CD4-positive, alpha-beta T cell treated with Interleukin-17A for 1 hour (primary cell): ENCODE results near the gene RAP1A.
"Not testable (repeated sequence)": the region's sequence is repeated elsewhere in the genome, so short reads cannot be mapped to it uniquely, and the experiment has no call there.

Source experiments
- DNase-seq: peaks from one replicate; pipeline ENCODE4 v3.0.0-alpha.2; 2020

RAP1A gene

DNA sequence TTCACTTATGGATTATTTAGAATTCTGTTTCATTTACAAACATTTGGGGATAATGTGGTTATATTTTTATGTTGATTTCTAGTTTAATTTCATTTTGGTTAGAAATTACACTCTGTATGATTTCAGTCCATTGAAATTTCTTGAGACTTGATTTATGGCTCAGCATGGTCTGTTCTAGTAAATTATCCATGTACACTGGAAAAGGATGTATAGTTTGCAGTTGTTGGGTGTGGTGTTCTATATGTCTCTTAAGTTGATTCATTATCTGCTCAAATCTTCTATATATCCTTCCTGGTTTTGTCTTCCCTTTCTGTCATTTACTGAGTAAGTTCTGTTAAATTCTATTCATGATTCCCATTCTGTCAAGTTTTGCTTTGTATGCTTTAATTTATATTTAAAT lies 52.3 kb downstream of the RAP1A start:
- DNase-seq, result no peak

DNA sequence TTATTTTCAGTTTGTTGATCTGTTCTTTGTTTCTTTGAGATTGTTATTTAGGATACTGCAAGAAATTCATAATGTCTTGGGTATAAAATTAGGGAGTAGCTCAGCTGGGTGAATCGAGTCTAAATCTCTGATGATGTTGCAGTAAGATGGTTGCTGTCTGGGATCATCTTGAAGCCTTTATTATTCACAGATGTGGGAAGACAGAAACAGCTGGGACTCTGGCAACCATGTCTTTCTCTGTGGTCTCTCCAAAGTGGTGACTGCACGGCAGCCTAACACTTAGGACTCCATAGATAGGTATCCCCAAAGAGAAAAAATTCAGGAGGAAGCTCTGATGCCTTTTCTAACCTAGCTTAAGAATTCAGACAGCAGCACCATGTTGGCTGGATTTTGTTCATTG lies 52.7 kb downstream of the RAP1A start:
- no peak for DNase-seq

DNA sequence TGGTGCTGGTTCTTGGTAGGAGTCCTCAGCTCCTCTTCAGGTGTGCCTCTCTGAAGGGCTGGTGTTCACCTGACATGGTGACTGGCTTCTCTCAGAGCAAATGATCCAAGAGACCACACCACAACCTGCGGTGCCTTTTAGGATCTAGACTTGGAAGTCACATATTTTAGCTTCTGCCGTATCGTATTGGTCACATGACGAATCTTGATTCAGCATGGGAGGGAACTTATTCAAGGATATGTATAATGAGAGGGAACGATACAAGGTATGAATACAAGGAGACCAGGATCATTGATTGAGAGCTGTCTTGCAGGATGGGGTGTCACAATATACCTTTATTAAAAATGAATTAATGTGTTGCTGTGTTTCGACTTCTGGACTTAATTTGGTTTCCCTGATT lies 58.0 kb downstream of the RAP1A start:
- no peak for DNase-seq

DNA sequence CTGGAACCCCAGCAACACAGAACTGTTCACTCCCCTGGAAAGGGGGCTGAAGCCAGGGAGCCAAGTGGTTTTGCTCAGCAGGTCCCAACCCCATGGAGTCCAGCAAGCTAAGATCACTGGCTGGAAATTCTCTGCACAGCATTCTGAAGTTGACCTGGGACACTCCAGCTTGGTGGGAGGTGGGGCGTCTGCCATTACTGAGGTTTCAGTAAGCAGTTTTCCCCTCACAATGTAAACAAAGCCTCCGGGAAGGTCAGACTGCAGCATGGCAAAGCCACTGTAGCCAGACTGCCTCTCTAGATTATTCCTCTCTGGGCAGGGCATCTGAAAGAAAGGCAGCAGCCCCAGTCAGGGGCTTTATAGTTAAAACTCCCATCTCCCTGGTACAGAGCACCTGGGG lies 60.0 kb downstream of the RAP1A start:
- no peak for DNase-seq

DNA sequence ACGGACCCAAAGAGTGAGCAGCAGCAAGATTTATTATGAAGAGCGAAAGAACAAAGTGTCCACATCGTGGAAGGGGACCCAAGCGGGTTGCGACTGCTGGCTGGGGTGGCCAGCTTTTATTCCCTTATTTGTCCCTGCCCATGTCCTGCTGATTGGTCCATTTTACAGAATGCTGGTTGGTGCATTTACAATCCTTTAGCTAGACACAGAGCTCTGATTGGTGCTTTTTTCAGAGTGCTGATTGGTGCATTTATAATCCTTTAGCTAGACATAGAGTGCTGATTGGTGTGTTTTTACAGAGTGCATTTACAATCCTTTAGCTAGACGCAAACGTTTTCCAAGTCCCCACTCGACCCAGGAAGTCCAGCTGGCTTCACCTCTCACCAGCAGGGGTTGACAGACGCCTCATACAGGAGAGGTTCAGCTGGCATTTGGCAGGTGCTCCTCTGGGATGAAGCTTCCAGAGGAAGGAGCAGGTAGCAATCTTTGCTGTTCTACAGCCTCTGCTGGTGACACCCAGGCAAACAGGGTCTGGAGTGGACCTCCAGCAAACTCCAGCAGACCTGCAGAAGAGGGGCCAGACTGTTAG lies 60.7 kb downstream of the RAP1A start:
- DNase-seq, result not testable (repeated sequence)

DNA sequence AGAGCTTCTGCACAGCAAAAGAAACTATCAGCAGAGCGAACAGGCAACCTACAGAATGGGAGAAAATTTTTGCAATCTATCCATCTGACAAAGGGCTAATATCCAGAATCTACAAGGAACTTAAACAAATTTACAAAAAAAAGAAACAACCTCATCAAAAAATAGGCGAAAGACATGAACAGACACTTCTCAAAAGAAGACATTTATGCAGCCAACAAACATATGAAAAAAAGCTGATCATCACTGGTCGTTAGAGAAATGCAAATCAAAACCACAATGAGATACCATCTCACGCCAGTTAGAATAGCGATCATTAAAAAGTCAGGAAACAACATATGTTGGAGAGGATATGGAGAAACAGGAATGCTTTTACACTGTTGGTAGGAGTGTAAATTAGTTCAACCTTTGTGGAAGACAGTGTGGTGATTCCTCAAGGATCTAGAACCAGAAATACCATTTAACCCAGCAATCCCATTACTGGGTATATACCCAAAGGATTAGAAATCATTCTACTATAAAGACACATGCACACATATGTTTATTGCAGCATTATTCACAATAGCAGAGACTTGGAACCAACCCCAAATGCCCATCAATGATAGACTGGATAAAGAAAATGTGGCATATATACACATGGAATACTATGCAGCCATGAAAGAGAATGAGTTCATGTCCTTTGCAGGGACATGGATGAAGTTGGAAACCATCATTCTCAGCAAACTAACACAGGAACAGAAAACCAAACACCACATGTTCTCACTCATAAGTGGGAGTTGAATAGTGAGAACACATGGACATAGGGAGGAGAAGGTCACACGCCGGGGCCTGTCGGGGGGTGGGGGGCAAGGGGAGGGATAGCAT lies 65.9 kb downstream of the RAP1A start:
- DNase-seq, result not testable (repeated sequence)

DNA sequence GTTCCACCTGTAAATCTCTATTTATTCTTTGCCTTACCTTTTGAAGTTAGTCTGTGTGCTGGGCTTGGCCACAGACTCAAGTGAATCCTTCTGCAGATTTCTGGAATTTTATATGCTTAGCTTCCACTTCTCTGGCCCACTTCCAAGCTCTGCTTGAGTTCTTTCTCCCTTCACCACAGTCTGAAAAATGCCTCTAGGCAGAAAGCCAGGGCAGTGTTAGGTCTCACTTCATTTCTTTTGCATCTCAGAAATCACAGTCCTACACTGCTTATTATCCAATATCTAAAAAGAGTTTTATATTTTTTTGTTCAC lies 70.7 kb downstream of the RAP1A start:
- DNase-seq, result no peak

DNA sequence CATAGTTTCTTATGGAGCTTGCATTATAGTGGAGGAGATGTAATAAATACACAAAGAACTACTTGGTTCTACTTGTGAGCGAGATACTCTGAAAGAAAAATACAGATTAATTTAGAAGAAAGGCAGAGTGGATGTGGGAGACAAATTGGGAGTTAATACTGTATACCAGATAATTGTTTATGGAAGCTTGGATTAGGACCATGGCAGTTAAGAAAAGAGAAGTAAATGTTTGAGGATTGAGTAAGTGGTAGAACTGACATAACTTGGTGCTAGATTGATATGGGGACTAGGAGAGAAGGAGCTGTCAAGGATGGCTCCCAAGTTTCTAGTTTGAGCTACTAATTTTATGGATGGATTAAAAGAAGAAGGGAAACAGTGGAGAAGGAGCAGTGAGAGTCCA lies 72.3 kb downstream of the RAP1A start:
- no peak for DNase-seq

DNA sequence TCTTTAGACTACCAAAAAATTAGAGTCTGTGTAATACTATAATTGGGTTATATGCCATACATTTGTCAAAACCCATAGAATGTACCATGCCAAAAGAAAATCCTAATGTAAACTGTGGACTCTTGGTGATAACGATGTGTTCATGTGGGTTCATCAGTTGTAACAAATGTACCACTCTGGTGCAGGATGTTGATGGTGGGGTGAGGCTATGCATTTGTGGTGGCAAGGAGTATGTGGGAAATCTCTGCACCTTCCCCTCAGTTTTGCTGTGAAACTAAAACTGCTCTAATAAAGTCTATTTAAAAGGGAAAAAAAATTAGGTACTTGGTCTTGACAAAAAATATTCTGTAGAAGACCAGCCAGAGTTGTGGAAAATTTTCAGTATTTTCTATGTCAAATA lies 76.2 kb downstream of the RAP1A start:
- DNase-seq, result no peak

DNA sequence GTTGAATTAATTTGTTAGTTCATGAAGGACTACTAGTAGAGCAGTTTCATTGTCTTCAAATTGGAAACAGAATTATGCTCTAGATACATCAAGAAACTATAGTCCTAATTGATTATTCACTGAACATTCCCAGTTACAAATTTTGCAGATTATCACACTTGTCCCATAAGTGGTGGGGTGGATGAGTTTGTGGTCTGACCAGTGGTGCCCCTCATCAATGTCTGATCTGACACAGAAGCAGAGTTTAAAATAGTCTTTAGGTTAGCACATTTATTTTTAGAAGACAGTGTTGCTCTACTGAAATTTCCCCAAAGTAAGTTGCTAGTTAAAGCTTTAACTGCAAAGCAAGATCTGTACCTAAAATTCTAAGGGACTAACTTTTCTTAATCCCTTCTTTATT lies 76.7 kb downstream of the RAP1A start:
- no peak for DNase-seq

DNA sequence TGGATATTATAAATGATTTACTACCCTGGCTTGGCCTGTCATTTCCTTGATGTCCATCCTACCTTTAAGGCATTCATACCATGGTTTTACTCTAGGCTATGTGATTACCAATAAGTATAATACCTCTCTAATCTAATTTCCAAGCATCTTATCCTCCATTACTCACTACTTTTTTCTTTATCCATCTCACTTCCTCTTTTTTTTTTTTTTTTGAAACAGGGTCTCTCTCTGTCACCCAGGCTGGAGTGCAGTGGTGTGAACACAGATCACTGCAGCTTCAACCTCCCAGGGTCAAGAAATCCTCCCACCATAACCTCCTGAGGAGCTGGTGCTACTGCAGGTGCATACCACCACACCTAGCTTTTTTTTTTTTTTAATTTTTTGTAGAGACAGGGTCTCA lies 79.7 kb downstream of the RAP1A start:
- no peak for DNase-seq

DNA sequence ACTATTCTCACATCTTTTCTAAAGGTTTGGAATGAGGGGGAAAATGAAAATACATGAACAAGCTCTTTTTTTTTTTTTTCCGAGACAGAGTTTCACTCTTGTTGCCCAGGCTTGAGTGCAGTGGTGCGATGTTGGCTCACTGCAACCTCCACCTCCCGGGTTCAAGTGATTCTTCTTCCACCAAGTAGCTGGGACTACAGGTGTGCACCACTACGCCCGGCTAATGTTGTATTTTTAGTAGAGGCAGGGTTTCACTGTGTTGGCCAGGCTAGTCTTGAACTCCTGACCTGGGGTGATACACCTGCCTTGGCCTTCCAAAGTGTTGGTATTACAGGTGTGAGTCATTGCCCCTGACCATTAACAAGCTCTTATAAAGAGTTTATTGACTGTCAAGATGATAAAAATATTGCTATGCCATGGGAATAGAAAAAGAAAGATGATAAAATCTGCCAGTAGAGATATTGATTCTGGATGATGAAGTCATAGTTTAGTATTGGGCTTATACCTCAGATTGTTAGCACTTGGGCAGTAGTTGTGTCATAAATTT lies 83.0 kb downstream of the RAP1A start:
- DNase-seq, result no peak

DNA sequence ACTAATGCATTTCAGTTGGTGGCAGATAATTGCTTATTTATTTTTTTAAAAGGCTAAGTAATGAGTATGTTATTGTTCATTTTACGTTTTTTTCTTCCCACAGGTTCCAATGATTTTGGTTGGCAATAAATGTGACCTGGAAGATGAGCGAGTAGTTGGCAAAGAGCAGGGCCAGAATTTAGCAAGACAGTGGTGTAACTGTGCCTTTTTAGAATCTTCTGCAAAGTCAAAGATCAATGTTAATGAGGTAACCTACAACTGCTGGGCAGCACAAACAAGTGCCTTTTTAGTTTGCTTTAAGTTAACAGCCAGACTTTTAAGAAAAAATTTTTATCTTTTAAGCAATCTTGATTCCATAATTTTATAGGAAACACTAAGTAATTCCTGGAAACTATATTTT lies 84.7 kb downstream of the RAP1A start:
- DNase-seq, result no peak

DNA sequence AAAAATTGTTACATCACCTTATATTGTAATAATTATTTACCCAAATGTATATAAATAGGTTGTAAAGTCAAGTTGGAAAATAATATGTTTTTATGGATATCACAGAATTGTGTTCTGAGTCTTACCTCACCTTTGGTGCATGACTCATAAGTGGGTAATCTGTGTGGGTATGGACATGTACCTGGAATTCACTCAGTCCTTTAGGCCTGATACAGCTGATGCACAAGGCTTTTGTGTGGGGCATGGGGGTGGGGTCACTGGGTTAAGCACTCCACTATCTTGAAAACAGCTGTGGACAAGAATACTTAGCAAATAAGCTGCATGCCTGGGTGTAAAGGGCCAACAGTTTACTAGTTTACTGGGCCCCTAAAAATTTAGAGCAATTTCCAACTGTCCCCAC lies 85.2 kb downstream of the RAP1A start:
- no peak for DNase-seq

DNA sequence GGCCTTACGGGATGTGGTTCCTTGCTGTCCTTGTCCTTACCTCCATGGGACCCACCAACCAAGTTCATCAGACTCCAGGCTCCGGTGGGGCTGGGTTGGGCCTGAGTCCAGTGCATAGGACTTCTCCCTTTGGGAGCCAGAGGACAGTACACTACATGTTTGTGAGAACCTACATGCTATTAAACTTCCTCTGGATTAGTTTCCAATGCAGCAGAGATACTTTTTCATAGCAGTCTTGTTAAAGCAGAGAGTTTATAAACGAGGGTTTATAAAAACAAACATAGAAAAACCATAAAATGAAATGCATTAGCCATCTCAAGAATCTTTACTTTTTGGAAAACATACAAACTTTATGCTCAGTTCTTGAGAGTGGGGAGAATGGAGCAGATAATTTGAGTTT lies 86.3 kb downstream of the RAP1A start:
- DNase-seq, result no peak

DNA sequence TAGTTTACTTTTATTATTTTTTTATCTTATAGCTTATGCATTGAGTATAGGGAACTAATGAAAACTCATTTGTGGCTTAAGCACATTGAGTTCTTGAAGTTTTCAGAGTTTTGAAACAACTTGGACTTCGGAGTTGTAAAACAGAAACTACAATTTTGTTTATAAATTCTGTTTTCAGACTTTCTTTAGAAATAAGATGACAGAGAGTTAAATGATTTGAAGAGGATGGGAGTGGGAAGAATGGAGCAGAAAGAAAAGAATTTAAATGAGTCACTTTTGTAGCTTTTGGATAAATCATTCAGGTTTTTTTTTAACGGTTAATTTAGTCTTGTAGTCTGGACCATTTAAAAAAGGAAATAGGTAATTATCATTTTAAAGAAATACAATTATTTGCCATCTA lies 87.3 kb downstream of the RAP1A start:
- DNase-seq, result no peak

DNA sequence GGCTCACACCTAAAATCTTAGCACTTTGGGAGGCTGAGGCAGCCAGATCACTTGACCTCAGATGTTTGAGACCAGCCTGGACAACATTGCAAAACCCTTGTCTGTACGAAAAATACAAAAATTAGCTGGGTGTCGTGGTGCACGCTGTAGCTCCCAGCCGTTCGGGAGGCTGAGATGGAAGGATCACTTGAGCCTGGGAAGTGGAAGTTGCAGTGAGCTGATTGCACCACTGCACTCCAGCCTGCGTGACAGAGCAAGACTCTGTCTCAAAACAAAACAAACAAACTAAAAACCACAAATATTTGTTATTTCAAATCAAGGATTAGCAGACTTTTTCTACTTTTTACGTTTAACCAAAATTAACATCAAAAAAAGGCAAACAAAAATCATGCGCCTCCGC lies 88.3 kb downstream of the RAP1A start:
- DNase-seq, result no peak

DNA sequence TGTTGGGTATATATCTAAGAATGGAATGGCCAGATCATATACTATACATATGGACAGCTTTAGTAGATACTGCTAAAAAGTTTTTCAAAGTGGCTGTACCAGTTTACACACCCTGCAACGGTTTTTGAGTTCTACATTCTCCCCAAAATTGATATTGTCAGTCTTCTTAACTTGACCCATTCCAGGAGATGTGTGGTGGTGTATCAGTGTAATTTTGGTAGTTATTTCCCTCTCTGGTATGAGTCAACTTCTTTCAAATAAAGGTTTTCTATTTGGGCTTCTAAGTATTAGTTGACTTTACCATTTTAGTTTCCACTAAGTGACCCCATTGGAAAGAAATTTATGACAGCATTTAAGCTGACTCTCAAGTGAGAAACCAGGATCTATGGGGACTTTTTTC lies 90.4 kb downstream of the RAP1A start:
- DNase-seq, result no peak

DNA sequence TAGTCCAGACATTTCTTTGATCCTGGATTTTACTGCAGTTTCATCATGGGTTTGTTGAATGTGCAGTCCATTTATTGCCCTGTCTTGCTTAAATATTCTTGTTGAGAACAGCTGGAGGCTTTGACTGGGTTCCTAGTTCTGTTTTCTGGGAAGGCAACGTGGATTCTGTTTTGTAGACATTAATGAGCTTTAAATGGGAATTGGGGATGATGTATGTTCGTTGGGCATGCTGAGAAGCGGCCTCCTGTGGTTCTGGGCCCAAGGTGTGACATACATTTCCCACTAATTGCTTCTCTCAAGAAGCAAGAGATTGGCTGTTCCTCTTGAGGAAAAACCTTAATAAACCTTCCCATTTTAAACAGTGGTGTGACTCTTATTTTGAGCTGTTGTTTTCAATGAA lies 96.7 kb downstream of the RAP1A start:
- no peak for DNase-seq

DNA sequence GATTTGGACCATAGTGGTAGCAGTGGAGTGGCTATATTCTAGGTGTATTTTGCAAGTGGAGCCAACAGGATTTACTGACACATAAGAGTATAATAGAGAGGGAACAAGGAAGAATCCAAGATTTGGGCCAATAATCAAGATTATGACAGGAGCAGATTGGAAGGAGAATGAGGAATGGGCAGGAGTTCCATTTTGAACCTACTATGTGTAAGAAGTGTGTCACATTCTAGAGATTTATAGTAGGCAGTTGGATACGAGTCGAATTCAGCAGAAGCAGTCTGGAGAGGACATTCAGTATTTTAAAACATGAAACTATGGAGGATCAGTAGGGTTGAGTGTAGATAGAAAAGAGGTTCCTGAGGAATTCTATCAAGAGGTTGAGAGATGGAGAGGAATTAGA lies 97.9 kb downstream of the RAP1A start:
- DNase-seq, result no peak

DNA sequence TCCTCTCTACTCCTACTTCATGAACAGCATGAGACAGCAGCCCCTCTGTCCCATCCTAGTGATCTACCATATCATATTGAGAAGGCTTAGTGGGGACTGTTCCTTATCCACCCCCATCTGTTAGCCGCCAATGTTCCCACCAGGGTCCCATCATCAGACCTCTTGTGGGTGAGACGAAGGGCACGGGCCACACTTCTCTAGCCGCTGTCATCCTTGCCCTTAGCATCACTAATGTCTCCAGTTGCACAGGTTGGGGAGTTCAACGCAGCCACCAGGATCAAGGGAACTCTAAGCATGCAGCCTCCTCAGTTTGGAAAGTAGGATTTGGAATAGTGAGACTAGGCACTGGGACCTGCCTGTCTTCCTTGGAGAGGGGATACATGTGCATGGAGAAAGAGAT lies 99.5 kb downstream of the RAP1A start:
- DNase-seq, result no peak

DNA sequence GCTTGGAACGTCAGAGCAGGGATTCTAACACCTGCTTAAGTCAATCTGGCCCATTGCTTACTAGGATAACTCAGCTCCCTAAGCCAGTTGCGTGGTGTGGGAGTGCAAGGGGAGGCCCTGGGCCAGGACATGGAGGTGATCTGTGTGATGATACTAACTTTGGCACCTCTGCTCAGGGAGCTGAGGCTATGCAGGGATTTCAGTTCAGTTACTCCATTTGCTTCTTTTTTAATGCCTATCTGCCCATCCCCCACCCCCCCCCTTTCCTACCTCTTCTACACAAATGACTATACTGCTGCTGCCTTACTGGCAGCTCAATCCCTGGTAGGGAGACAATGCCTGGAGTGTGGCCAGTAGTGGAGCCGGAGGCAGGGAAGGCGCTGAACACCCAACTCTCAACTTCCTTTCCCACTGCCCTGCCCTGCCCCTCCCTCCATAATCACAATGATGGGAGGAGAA lies 100.1 kb downstream of the RAP1A start:
- DNase-seq, result no peak

DNA sequence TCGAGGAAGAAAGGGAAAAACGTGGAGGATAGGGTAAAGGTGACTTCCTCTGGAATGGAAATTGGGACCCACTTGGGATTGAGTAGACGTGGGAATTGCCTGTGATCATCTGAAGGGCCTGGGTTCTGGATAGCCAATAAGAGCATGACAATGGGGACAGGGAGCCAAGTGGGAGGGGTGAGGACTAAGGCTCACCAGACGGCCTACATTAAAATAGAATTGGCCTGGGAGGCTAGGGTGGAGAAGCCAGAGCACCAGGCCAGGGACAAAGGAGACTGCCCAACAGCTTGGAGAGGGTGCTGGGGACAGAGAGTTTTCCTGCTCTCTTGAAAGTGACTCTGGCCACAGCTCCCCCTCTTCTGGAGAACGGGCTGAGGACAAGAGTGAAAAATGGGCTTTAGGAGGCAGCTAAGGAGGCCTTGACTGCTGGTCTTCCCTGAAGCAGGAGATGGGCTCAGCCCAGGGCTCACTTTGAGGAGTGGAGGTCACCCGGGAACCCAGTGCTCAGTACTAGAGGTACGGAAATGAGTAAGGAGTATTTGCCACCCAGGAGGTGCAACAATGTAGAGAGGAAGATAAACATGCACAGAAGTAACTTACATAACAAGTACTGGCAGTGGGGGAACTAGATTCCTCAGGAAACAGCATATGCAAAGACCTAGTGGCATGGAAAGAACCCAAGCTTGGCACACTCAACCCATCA lies 100.8 kb downstream of the RAP1A start:
- DNase-seq, result no peak
